ENCODE results near the gene SIGLEC6. TPM values are rescaled to one million over a fixed set of nuclear protein-coding genes. Genes with fewer than 3 reads are reported as not detected.

The SIGLEC6 gene
- polyA plus RNA-seq, 2 of the 4 experiments (the other 2 are of a cell fraction), result not detected

GRCh38 chr19:51571599-51571998 is 40.1 kb upstream of the SIGLEC6 start:
- Histone ChIP-seq H3K27ac (peak overlapping the region; percentile 60 to 83), H3K9me3 (peaks cover 28% of the 10 kb centered on the region), H3K4me3 (peak overlapping the region; percentile 65), H3K4me2 (peak overlapping the region; percentile 92), H3K4me1 (0 out of 3 replicates have a peak, but pooled peaks cover 4% of the 10 kb centered on the region)
- ChIA-PET CTCF (interaction anchor here (0.6 kb wide), 1 partner anchor 177 kb away, joined by 3 read pairs; no protein-coding TSS in a partner anchor), POLR2A (interaction anchor here (1.0 to 1.5 kb wide), 3 partner anchors 23 to 232 kb away, joined by 6 to 9 read pairs (median 6); no protein-coding TSS in a partner anchor)
- peak in 1 of 2 experiments; percentile 34; a peak in 4 of 6 replicates for ATAC-seq
- 25% methylated on average over 8 of the region's 8 CpGs for WGBS (ENCODE audit: missing lambda C conversion rate)
- peak; percentile 82 for TF ChIP-seq RFX5 (IDR thresholded peaks at IDR 0.05)
- TF ChIP-seq HOXB5 (CRISPR knock-in tag; IDR thresholded peaks at IDR 0.05), result no peak
- peak in 1 of 2 experiments; percentile 18 for DNase-seq (ENCODE audit: low read depth in 1 of 2, low spot score in 1 of 2)
- FAIRE-seq, result no peak

DNA sequence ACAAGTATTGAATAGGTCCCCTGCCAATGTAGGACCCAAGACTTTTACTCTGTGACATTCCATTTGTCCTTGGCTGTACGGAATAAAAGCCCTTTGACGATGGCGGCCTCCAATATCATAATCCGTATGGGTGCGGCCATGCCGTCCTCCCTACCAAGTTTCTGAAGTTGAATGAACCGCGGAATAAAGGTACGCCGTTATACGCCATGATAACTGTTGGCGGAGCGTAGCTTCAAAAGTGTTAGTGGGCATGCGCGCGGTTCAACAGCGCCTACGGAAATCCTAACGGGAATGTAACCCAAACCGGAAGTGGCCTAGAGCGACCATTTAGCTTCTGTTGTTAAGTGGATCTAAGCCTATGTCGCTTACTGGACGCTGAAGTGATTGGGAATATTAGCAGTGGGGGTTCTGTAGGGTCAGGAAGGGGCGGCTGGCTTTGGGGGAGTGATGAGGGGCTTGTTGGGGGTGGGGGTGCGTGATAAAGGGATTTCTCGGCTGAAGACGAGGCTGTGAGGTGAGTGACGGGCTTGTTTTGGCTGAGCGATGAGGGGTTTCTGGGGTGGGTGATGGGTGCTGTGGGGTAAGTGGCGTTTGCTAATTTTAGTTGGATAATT is 39.6 kb upstream of the SIGLEC6 start, which contains the start of gene ZNF175:
Gene ZNF175, plus strand, starts transcription at position 322 of the 614 bp plus-strand sequence. CDS start 2,047 bp downstream, outside the sequence.
- ATAC-seq, result peak; percentile 97 to 100
- WGBS (ENCODE audit: missing lambda C conversion rate), result 1% methylated on average over 30 of the region's 30 CpGs
- Histone ChIP-seq H3K4me3 (peak within 1 kb of the TSS; percentile 65), H3K9me3 (peaks cover 25% of the 10 kb centered on the region), H3K27ac (peak within 1 kb of the TSS; percentile 60 to 83), H3K4me2 (peak within 1 kb of the TSS; percentile 92), H3K4me1 (0 out of 3 replicates have a peak, but pooled peaks cover 4% of the 10 kb centered on the region)
- peak; percentile 100 for FAIRE-seq
- ChIA-PET CTCF (interaction anchor here (0.6 kb wide), 2 partner anchors 176 to 201 kb away, joined by 3 read pairs; no protein-coding TSS in a partner anchor), POLR2A (interaction anchor here (0.7 to 1.5 kb wide), 4 partner anchors 24 to 232 kb away, joined by 6 to 9 read pairs (median 8); no protein-coding TSS in a partner anchor)
- peak; percentile 95 to 99 for DNase-seq (ENCODE audit: low read depth in 1 of 2, low spot score in 1 of 2)
- TF ChIP-seq TP53 (CRISPR knock-in tag; IDR thresholded peaks at IDR 0.05), result no peak
- TF ChIP-seq EP300 (IDR thresholded peaks at IDR 0.05), result no peak
- peak in 1 of 2 experiments; percentile 80; a peak in 1 of 5 replicates for TF ChIP-seq JUN (IDR thresholded peaks at IDR 0.05)
- peak; percentile 62; the same call in 1 of the 2 replicates for TF ChIP-seq EHMT2 (IDR thresholded peaks at IDR 0.05; ENCODE audit: low read depth)
- peak; percentile 34; the same call in 1 of the 2 replicates for TF ChIP-seq POLR2A (IDR thresholded peaks at IDR 0.05; ENCODE audit: low read length)
- peak; percentile 40; the same call in 1 of the 2 replicates for TF ChIP-seq KDM1A (IDR thresholded peaks at IDR 0.05; ENCODE audit: low read depth)
- peak; percentile 61 for TF ChIP-seq PHF8 (IDR thresholded peaks at IDR 0.05; ENCODE audit: borderline replicate concordance, low read depth)
- peak; percentile 60; the same call in 1 of the 2 replicates for TF ChIP-seq HOXB13 (CRISPR knock-in tag; IDR thresholded peaks at IDR 0.05; ENCODE audit: low read depth)
- no peak for TF ChIP-seq MAFK (IDR thresholded peaks at IDR 0.05; ENCODE audit: partially characterized antibody)
- no peak for TF ChIP-seq TFCP2L1 (CRISPR knock-in tag; IDR thresholded peaks at IDR 0.05)
- peak; percentile 53; the same call in 1 of the 2 replicates for TF ChIP-seq MAX (IDR thresholded peaks at IDR 0.05)
- TF ChIP-seq KDM5A (IDR thresholded peaks at IDR 0.05), result no peak
- peak in 1 of 2 experiments; percentile 22; a peak in 1 of 4 replicates for TF ChIP-seq CEBPB (IDR thresholded peaks at IDR 0.05)
- peak; percentile 43; the same call in 1 of the 2 replicates for TF ChIP-seq GATA3 (IDR thresholded peaks at IDR 0.05; ENCODE audit: borderline replicate concordance)
- no peak for TF ChIP-seq MYC (IDR thresholded peaks at IDR 0.05; ENCODE audit: borderline replicate concordance, low read length)

DNA sequence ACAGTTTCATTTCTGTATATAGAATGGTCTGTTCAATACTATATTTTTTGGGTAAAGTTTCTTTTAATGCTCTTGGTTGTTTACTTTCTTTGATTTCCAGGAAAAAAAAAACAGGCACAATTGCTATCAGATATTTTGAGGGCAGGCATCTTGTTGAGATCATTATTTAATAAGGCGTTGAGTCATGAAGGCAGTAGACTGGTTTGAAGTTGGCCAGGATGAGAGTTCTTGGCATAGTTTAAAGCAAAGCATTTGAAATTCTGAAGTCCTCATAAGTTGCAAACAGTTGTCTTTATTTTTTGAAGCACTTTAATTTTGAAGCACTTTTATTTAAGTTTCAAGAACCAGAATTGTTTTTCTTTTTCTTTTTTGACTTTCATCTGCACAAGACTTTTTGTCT is 37.0 kb upstream of the SIGLEC6 start:
- DNase-seq (ENCODE audit: low read depth in 1 of 2, low spot score in 1 of 2) (no peak), FAIRE-seq (no peak), ATAC-seq (no peak)
- no peak overlapping the region for H3K4me2 ChIP-seq
- no peak for TF ChIP-seq RCOR1 (IDR thresholded peaks at IDR 0.05; ENCODE audit: low read depth, low read length)
- no peak for TF ChIP-seq JUN (IDR thresholded peaks at IDR 0.05)
- TF ChIP-seq EHMT2 (IDR thresholded peaks at IDR 0.05; ENCODE audit: low read depth), result no peak
- no peak for TF ChIP-seq FOSB (CRISPR knock-in tag; IDR thresholded peaks at IDR 0.05)
- TF ChIP-seq MAX (IDR thresholded peaks at IDR 0.05), result no peak
- POLR2A ChIA-PET, result no interaction called here
- CTCF ChIA-PET, result no interaction called here
- no peak overlapping the region for H3K27ac ChIP-seq
- 0 out of 3 replicates have a peak, but pooled peaks cover 4% of the 10 kb centered on the region for H3K4me1 ChIP-seq
- no peak overlapping the region for H3K4me3 ChIP-seq
- 0% methylated on average over 1 of the region's 1 CpG for WGBS (ENCODE audit: missing lambda C conversion rate)
- peaks cover 20% of the 10 kb centered on the region for H3K9me3 ChIP-seq

- 11% methylated on average over 4 of the region's 4 CpGs for WGBS (ENCODE audit: missing lambda C conversion rate)
- POLR2A ChIA-PET, result no interaction called here
- no peak overlapping the region for H3K4me3 ChIP-seq
- 0 out of 3 replicates have a peak, but pooled peaks cover 4% of the 10 kb centered on the region for H3K4me1 ChIP-seq
- peaks cover 20% of the 10 kb centered on the region for H3K9me3 ChIP-seq
- CTCF ChIA-PET, result interaction anchor here (1.0 kb wide), 1 partner anchor 94 kb away, joined by 3 read pairs; no protein-coding TSS in a partner anchor
- no peak overlapping the region for H3K4me2 ChIP-seq
- FAIRE-seq (no peak), DNase-seq (ENCODE audit: low read depth in 1 of 2, low spot score in 1 of 2) (no peak), ATAC-seq (no peak)
- no peak overlapping the region for H3K27ac ChIP-seq
- no peak for TF ChIP-seq RCOR1 (IDR thresholded peaks at IDR 0.05; ENCODE audit: low read depth, low read length)
- TF ChIP-seq MYC (IDR thresholded peaks at IDR 0.05; ENCODE audit: borderline replicate concordance, low read length), result no peak
- no peak for TF ChIP-seq EP300 (IDR thresholded peaks at IDR 0.05)
- TF ChIP-seq EHMT2 (IDR thresholded peaks at IDR 0.05; ENCODE audit: low read depth), result no peak
- TF ChIP-seq NPAS2 (CRISPR knock-in tag; IDR thresholded peaks at IDR 0.05; ENCODE audit: borderline replicate concordance), result no peak
- TF ChIP-seq BHLHE40 (IDR thresholded peaks at IDR 0.05; ENCODE audit: low read depth, low read length), result no peak
- no peak for TF ChIP-seq RNF2 (IDR thresholded peaks at IDR 0.05; ENCODE audit: borderline replicate concordance, low read depth)
- TF ChIP-seq HOXB13 (CRISPR knock-in tag; IDR thresholded peaks at IDR 0.05; ENCODE audit: low read depth), result no peak
- no peak for TF ChIP-seq POLR2AphosphoS2 (conservative IDR thresholded peaks at IDR 0.05; ENCODE audit: low read length)
- TF ChIP-seq ELK1 (IDR thresholded peaks at IDR 0.05; ENCODE audit: low read depth, low read length), result no peak
- TF ChIP-seq CHD2 (IDR thresholded peaks at IDR 0.05; ENCODE audit: low read length, partially characterized antibody), result no peak
- TF ChIP-seq, protein P1, sequence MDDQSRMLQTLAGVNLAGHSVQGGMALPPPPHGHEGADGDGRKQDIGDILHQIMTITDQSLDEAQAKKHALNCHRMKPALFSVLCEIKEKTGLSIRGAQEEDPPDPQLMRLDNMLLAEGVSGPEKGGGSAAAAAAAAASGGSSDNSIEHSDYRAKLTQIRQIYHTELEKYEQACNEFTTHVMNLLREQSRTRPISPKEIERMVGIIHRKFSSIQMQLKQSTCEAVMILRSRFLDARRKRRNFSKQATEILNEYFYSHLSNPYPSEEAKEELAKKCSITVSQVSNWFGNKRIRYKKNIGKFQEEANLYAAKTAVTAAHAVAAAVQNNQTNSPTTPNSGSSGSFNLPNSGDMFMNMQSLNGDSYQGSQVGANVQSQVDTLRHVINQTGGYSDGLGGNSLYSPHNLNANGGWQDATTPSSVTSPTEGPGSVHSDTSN (IDR thresholded peaks at IDR 0.05), result no peak
These were observed 36.1 kb upstream of the SIGLEC6 start for GRCh38 chr19:51567583-51567982.

Data from A549 (cell line).